PC-3 (cell line): ENCODE results near the gene CAVIN1. TPM values are rescaled to one million over a fixed set of nuclear protein-coding genes. Genes with fewer than 3 reads are reported as not detected.

ENCODE experiments used
- ATAC-seq: fragments of 200-7000 bp; cut with Tn5 transposase; 2 replicates; pipeline ENCODE4 v1.9.1; 2020; ENCODE audit warnings: mild to moderate bottlenecking, moderate library complexity
- BruUV-seq: library from RNA; stranded (reverse); fragments of 400-500 nt; replicated peaks from 2 replicates; lab custom pipeline; 2021; lab: Mats Ljungman, UMichigan
- CTCF ChIA-PET: fragments of 300-600 bp; sonication (Branson Sonifier 250); formaldehyde crosslinking; loops from one replicate; lab custom pipeline; 2022; ENCODE audit warnings: antibody characterized with exemption; lab: Charles Lee
- POLR2A ChIA-PET: fragments of 300-600 bp; sonication (Branson Sonifier 250); formaldehyde crosslinking; loops from one replicate; lab custom pipeline; 2022; ENCODE audit warnings: antibody characterized with exemption; ENCODE audit not compliant: unreplicated experiment; lab: Charles Lee
- DNase-seq: peaks from one replicate; pipeline ENCODE4 v3.0.0-alpha.2; 2015
- H2AFZ ChIP-seq: fragments of 300-600 bp; sonication (generic); 2 replicates; pipeline ENCODE4 v1.6.0; 2016; ENCODE audit warnings: antibody characterized with exemption, low read length
- H3F3A ChIP-seq: fragments of 300-600 bp; sonication (generic); one replicate; pipeline ENCODE4 v1.6.0; 2017; ENCODE audit warnings: antibody characterized with exemption, low read length, control low read depth, mild to moderate bottlenecking; ENCODE audit not compliant: unreplicated experiment
- H3K27ac ChIP-seq: fragments of 300-600 bp; sonication (generic); 2 replicates; pipeline ENCODE4 v1.5.1; 2016; ENCODE audit warnings: mild to moderate bottlenecking, low read length
- H3K27me3 ChIP-seq: fragments of 300-600 bp; sonication (generic); 2 replicates; pipeline ENCODE4 v1.6.1; 2016; ENCODE audit warnings: low read length, mixed read lengths
- H3K36me3 ChIP-seq: fragments of 300-600 bp; sonication (generic); 2 replicates; pipeline ENCODE4 v1.6.1; 2016; ENCODE audit warnings: low read depth, mixed run types, low read length, mixed read lengths
- H3K4me1 ChIP-seq: fragments of 300-600 bp; sonication (generic); 2 replicates; pipeline ENCODE4 v1.5.1; 2016; ENCODE audit warnings: low read length; ENCODE audit not compliant: insufficient read depth
- H3K4me2 ChIP-seq: fragments of 300-600 bp; sonication (generic); 2 replicates; pipeline ENCODE4 v1.6.0; 2016; ENCODE audit warnings: low read length
- H3K4me3 ChIP-seq: fragments of 300-600 bp; sonication (generic); 2 replicates; pipeline ENCODE4 v1.5.1; 2016; ENCODE audit warnings: mild to moderate bottlenecking, low read length, mixed read lengths
- H3K79me2 ChIP-seq: fragments of 300-600 bp; sonication (generic); 2 replicates; pipeline ENCODE4 v1.6.1; 2017; ENCODE audit warnings: low read length, mixed read lengths
- H3K9ac ChIP-seq: fragments of 300-600 bp; sonication (generic); 2 replicates; pipeline ENCODE4 v1.6.0; 2016; ENCODE audit warnings: mild to moderate bottlenecking, low read length
- H3K9me2 ChIP-seq: fragments of 300-600 bp; sonication (generic); replicated peaks from 2 replicates; pipeline ENCODE4 v1.6.1; 2016; ENCODE audit warnings: mixed run types, low read length, mixed read lengths
- H3K9me3 ChIP-seq: fragments of 300-600 bp; sonication (generic); 2 replicates; pipeline ENCODE4 v1.6.1; 2016; ENCODE audit warnings: low read length, mixed read lengths
- H4K20me1 ChIP-seq: fragments of 300-600 bp; sonication (generic); 2 replicates; pipeline ENCODE4 v1.6.1; 2016; ENCODE audit warnings: low read length, mixed read lengths
- CTCF ChIP-seq: fragments of 300-600 bp; sonication (generic); conservative IDR thresholded peaks from 2 replicates; pipeline ENCODE4 v1.5.1; 2017; ENCODE audit warnings: antibody characterized with exemption, low read depth, mild to moderate bottlenecking, low read length
- EZH2 ChIP-seq: fragments of 300-600 bp; sonication (generic); IDR thresholded peaks from one replicate; pipeline ENCODE4 v1.6.1; 2017; ENCODE audit warnings: antibody characterized with exemption, mild to moderate bottlenecking, low read length; ENCODE audit not compliant: unreplicated experiment
- EZH2phosphoT487 ChIP-seq: fragments of 300-600 bp; sonication (generic); IDR thresholded peaks from 2 replicates; pipeline ENCODE4 v1.6.1; 2018; ENCODE audit warnings: mild to moderate bottlenecking, antibody characterized with exemption, low read length, borderline replicate concordance
- intact Hi-C: fragments of 100-400 bp; cut with micrococcal nuclease; formaldehyde crosslinking; loops from 2 replicates; pipeline ENCODE4 v1.9.0; 2023
- total RNA-seq: library from RNA; depleted of rRNA; stranded (reverse); fragments of >200 nt; gene quantifications from 2 replicates; pipeline ENCODE4 v1.2.3, GENCODE V29; 2014

CAVIN1 gene
- total RNA-seq, 1 experiment from 2014 or later, result not detected

- H4K20me1 ChIP-seq, result no peaks in the 10 kb centered on the region
- POLR2A ChIA-PET, result no interaction called here
- DNase-seq (no peak), ATAC-seq (no peak)
- no peak overlapping the region for H3K4me3 ChIP-seq
- H3K79me2 ChIP-seq, result no peaks in the 10 kb centered on the region
- H3K27me3 ChIP-seq, result no peaks in the 10 kb centered on the region
- no peak overlapping the region for H3K27ac ChIP-seq
- H3K4me2 ChIP-seq, result no peak overlapping the region
- no peaks in the 10 kb centered on the region for H3F3A ChIP-seq
- TF ChIP-seq EZH2phosphoT487 (no peak), EZH2 (no peak), CTCF (no peak)
- intact Hi-C loops, result no loop called here
- H3K4me1 ChIP-seq, result no peaks in the 10 kb centered on the region
- H3K9me2 ChIP-seq, result no peaks in the 10 kb centered on the region
- no peak overlapping the region for H2AFZ ChIP-seq
- CTCF ChIA-PET, result no interaction called here
- no peaks in the 10 kb centered on the region for H3K9me3 ChIP-seq
- BruUV-seq, result no TSS peak
- H3K36me3 ChIP-seq, result no peaks in the 10 kb centered on the region
- no peak overlapping the region for H3K9ac ChIP-seq
These were observed 36.3 kb upstream of the CAVIN1 start for GRCh38 chr17:42459256-42459800.

GRCh38 chr17:42458497-42459255 lies 35.6 kb upstream of the CAVIN1 start, which contains the start of gene ATP6V0A1:
Gene ATP6V0A1 (plus strand): TSS chr17:42458878. CDS start chr17:42460895, 2,017 bp downstream.
- H3K9ac ChIP-seq, result no peak within 1 kb of the TSS
- no peaks in the 10 kb centered on the region for H3K36me3 ChIP-seq
- intact Hi-C loops, result no loop called here
- no peaks in the 10 kb centered on the region for H3K9me3 ChIP-seq
- BruUV-seq, result no TSS peak
- H2AFZ ChIP-seq, result no peak within 1 kb of the TSS
- no peak within 1 kb of the TSS for H3K4me3 ChIP-seq
- no peaks in the 10 kb centered on the region for H3K4me1 ChIP-seq
- POLR2A ChIA-PET, result no interaction called here
- H3K4me2 ChIP-seq, result no peak within 1 kb of the TSS
- CTCF ChIA-PET, result no interaction called here
- no peaks in the 10 kb centered on the region for H3F3A ChIP-seq
- H3K27ac ChIP-seq, result no peak within 1 kb of the TSS
- DNase-seq (no peak), ATAC-seq (no peak)
- H4K20me1 ChIP-seq, result no peaks in the 10 kb centered on the region
- TF ChIP-seq CTCF (no peak), EZH2phosphoT487 (no peak), EZH2 (no peak)
- no peaks in the 10 kb centered on the region for H3K9me2 ChIP-seq
- H3K27me3 ChIP-seq, result no peaks in the 10 kb centered on the region
- no peaks in the 10 kb centered on the region for H3K79me2 ChIP-seq
